Stimulated activated CD8-positive, alpha-beta memory T cell treated with anti-CD3 and anti-CD28 coated beads, Interleukin-7, amount 100 ng/mL, for 4 hours (primary cell): Measurements from ENCODE around the gene ENAH.
"Not testable (repeated sequence)": the region's sequence is repeated elsewhere in the genome, so short reads cannot be mapped to it uniquely, and the experiment has no call there.

Source experiments
- DNase-seq, 2 donors: peaks; one replicate each; pipeline ENCODE4 v3.0.0-alpha.2; 2020; ENCODE audit warnings: low read depth in 2 of 2

ENAH gene

DNA sequence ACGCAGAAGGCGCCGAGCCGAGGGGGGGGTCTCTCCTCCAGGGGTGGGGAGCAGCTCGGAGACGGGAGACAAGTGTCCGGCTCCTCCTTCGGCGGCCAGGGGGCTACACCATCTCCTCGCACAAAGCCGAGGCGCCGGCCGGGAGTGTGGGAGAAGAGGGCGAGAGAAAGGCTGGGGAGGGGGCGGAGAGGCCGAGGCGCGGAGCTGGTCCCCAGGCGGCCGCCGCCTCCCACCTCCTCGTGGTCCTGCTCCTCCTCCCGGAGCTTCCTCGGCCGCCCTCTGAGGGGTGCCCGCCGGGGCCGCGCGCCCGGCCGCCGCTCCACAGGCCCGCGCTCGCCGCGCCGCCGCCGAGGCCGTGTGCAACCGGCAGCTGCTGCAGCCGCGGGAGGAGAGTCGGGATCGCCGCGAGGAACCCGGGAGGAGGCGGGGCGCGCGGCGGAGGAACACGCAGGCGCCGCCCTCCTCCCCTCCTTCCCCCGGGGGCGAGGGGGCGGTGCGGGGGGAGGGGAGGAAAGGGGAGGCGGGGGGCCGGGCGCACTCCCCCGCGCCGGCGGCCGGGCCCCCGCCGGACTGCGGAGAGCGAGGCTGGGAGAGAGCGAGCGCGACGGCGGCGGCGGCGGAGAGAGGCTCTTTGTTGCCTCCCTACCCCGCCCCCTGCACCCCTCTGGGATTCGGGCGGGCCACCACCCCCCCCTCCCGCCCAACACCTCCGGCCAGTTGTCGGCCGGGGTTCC lies at the start of gene ENAH:
TSS of gene ENAH (minus strand) at position 395 of the 734 bp plus-strand sequence. CDS start 433 bp downstream, outside the sequence.
- peak in 1 of 2 donors; percentile 45 for DNase-seq

- DNase-seq: no peak
Observed at GRCh38 chr1:225700889-225701465, 48.1 kb upstream of the ENAH start.

- DNase-seq: no peak
Observed at GRCh38 chr1:225700164-225700821, 47.4 kb upstream of the ENAH start.

DNA sequence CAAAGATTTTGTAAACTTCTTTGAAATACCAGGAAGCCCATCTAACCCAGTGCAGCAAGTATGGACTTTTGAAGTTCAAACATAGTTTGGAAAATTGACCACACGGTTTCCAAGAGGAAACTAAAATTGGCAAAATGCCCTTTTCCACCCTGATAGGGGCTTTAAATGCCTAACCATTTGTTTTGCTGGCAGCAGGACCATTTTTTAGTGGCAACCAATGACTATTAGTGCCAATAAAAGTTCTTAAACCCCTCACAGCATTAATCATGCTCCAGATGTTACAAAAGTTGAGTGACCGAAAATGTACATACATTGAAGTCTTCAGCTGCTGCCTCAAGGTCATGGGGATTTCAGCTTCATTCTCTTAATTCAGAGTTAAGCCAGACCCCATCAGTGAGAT lies 46.4 kb upstream of the ENAH start:
- DNase-seq: no peak

GRCh38 chr1:225698194-225698593 lies 45.3 kb upstream of the ENAH start:
- DNase-seq: not testable (repeated sequence)

DNA sequence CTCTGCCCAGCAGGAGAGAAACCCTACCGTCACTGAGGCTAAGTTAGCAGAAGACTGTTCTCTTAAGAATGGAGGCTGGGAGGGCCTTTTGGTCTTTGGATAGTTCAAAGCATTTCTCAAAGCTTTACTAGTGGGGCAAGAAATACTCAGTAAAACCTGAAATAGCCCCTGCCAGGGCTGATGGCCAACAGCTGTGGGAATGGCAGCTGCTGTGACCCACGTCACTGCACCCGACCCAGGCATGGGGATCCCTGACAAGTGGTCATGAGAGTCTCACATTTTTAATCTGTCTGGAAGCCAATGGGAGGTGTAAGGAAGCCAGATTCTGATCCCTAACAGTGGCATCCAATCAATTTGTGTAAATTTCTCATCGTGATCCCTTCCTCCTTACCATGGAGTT lies 44.5 kb upstream of the ENAH start:
- no peak for DNase-seq

- DNase-seq: no peak
Observed at GRCh38 chr1:225695578-225696337, 42.8 kb upstream of the ENAH start.

GRCh38 chr1:225694151-225694603 lies 41.3 kb upstream of the ENAH start:
- no peak for DNase-seq

DNA sequence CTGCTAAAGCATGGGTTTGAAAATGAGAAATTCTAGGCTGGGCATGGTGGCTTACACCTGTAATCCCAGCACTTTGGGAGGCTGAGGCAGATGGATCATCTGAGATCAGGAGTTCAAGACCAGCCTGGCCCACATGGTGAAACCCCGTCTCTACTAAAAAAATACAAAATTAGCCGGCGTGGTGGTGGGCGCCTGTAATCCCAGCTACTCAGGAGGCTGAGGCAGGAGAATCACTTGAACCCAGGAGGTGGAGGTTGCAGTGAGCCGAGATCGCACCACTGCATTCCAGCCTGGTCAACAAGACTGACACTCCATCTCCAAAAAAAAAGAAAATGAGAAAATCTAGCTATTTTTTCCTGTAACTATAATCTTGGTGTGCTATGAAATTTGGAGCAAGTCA lies 40.8 kb upstream of the ENAH start:
- DNase-seq: not testable (repeated sequence)

DNA sequence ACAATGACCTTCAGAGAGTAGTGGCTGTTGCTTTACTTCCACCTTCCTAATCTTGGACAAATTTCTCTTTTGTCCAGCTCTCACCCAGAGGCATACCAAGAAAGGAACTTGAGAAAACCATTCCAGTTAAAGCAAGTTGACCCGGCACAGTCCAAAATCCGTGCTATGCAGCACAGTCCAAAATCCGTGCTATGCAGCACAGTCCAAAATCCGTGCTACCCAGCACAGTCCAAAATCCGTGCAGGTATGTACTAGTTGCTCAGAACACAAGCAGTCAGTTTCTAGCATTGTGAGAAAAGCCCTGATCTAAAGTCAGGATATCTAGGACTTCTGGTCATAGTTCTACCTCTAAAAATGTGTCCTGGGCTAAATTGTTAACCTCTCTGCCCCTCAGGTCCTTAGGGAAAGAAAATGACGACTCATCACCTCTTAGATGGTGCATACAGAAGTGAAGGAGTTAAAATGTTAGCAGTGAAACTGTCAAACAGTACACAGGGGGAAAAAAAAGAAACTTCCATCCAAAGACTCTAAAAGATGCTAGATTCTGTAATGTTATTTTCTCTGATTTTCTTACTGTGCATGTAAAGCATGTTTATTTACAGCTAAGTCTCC lies 40.3 kb upstream of the ENAH start:
- no peak for DNase-seq

- DNase-seq: no peak
Observed at GRCh38 chr1:225692517-225692879, 39.6 kb upstream of the ENAH start.

DNA sequence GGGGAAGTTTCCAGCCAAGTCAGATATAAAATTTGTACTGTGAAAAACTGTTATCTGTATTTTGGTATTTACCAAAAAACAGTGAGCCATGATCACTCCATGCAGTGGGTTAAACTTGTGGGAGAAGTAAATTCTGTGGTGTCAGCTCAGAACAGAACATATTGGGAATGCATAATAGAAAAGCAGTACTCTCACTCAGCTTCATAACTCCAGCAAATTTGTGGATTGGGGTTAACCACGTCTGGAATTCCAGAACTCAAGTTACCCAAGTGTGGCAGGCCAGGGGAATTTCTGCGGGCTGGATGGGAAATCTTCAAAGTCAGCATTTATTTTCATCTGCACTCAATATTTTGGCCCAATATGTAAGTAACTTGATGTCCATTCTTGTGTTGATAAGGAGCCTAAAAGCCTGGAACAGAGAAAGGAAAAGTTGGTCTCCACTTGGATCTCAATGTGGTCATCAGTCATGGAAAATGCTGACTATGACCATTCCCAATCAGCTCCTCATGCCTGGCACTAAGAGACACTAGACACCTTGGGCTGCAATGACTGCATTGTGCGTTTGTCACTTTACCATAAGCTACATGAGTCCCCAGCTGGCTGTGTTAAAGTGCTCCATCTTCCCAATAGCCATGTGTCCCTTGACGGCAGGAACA lies 39.1 kb upstream of the ENAH start:
- DNase-seq: no peak

DNA sequence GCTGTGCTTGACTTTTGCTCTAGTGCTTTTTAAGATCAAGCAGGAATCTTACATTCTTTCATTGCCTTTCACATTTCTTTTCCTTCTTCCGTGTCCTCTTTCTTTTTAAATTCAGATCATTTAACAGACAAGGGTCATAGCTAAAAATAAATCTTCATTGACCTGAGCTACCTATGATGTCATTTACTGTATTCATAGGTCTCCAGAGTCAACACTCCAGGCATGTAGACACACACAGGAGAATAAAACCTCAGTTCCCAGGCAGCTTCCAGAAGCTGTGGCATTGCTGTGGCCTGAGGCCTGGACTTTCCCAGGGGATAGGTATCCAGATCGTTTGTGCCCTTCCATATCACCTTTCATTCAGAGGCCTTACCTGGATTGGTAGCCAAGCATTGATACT lies 38.5 kb upstream of the ENAH start:
- DNase-seq: no peak

DNA sequence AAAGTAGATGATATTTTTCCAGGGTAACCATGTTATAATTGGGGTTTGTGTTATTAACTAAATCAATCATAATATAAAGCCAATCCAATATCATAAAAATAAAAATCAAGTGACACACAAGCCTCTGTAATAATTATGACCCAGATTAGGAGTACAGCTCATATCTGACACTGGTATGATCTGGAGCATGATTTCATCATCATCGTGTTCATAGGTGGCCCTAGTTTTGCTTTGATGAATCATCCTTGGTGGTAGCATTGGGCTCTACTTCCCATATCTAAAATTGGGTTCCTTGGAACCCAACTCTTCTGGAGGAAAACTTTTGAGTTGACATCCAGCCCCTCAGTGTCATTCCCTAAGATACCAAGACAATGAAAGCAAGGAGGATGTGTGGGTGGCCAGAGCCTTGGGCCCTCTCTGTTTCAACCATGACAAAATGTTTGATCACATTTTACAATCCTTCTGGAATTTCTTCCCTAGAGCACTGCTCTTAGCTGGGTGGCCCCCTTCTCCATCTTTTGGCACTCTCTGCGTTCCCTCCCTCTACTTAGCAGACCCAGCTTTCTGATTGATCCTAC lies 37.0 kb upstream of the ENAH start:
- DNase-seq: no peak

DNA sequence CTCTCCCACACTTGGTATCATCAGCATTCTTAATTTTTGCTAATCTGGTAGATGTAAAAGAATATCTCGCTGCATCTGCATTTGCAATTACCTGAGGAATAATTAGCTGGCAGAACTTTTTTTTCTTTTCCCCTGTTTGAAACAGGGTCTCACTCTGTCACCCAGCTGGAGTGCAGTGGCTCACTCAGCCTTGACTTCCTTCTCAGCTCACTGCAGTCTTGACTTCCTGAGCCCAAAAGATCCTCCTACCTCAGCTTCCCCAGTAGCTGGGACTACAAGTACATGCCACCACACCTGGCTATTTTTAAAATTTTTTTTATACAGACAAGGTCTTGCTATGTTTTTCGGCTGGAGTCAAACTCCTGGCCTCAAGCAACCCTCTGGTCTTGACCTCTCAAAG lies 35.4 kb upstream of the ENAH start:
- DNase-seq: no peak

GRCh38 chr1:225685476-225686176 lies 32.7 kb upstream of the ENAH start:
- DNase-seq: no peak

DNA sequence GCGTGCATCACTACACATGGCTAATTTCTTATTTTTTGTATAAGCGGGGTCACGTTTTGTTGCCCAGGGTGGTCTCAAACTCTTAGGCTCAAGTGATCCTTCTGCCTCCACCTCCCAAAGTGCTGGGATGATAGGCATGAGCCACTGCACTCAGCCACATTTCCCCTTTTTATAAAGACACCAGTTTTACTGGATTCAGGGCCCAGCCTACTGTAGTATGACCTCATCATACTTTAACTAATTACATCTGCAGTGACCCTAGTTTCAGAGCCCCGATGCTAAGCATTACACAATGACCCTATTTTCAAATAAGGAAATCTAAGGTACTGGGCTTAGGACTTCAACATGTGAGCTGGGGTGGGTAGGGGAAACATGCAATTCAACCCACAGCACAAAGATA lies 31.8 kb upstream of the ENAH start:
- no peak for DNase-seq

DNA sequence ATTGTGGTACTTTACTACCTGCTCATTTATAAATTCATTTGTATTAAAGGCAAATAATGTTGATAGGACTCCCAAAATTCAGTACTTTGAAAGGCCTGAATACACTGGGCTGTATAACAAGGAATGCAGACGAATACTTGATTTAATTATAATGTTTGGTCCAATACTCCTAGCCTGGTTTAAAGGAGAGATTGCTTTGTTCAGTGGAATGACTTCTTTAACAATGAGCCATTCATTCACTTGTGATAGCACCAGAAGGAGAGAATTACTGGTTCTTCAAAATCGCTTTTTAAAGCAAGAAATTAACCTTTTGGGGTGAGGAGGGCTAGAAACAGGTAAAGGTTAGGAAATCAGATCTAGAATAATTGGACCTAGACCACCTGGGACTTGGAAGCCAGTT lies 28.3 kb upstream of the ENAH start:
- no peak for DNase-seq

DNA sequence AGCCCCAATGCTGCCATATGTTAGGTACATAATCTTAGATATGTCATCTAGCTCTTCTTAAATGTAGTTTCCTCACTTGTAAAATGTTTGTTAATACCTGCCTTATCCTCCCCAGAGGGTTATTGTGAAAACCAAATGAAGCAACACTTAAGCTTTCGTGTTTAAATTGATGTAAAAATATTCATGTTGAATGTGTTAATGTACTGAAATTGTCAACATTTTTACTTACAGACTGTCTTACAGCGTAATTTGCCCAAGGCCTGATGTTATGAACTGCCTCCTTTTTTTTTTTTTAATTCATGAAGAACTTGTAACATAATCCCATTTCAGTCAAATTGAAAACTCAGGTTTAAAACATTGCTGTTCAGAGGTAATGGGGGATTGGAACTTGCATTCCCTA lies 25.6 kb upstream of the ENAH start:
- no peak for DNase-seq

- no peak for DNase-seq
Observed at GRCh38 chr1:225677350-225678124, 24.6 kb upstream of the ENAH start.
